HUES48 (cell line): ENCODE results near the gene VSIG10.
"Not testable (repeated sequence)": the region's sequence is repeated elsewhere in the genome, so short reads cannot be mapped to it uniquely, and the experiment has no call there.

ENCODE experiments used
- H3K27ac ChIP-seq: one replicate; pipeline ENCODE4 v1.7.0; 2013; ENCODE audit warnings: low read depth, low read length, inconsistent platforms
- H3K27me3 ChIP-seq: 2 replicates; pipeline ENCODE4 v1.6.1; 2013; ENCODE audit warnings: mild to moderate bottlenecking, low read length; ENCODE audit not compliant: control insufficient read depth, insufficient read depth
- H3K36me3 ChIP-seq: 2 replicates; pipeline ENCODE4 v1.6.1; 2013; ENCODE audit warnings: low read length; ENCODE audit not compliant: control insufficient read depth, insufficient read depth
- H3K4me1 ChIP-seq: 2 replicates; pipeline ENCODE4 v1.6.1; 2013; ENCODE audit warnings: mild to moderate bottlenecking, low read length; ENCODE audit not compliant: control insufficient read depth, insufficient read depth
- H3K4me3 ChIP-seq: 2 replicates; pipeline ENCODE4 v1.5.1; 2013; ENCODE audit warnings: mild to moderate bottlenecking, low read depth, low read length
- H3K9ac ChIP-seq: 2 replicates; pipeline ENCODE4 v1.6.1; 2013; ENCODE audit warnings: mild to moderate bottlenecking, low read depth, low read length, moderate library complexity
- H3K9me3 ChIP-seq: 2 replicates; pipeline ENCODE4 v1.6.1; 2013; ENCODE audit warnings: low read length; ENCODE audit not compliant: control insufficient read depth, insufficient read depth

VSIG10 gene

DNA sequence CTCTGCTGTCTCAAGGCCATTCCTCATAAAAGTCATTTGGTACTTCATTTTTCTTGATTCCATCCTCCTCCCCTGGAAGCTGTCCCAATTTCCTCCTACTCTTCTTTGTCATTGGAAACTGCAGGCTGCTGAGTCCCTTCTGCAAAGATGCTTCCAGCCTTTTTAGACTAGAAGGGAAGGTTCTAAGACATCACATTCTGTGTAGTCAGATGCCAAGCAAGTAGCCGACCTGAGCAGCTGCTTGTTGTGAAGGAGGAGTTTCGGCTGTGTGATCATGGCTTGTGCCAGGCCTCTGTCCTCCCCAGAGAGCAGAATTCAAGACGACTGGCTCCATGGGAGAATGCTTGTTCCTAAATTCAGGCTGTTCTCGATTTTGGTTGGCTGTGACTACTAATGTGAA, 78.6 kb downstream of the VSIG10 start:
- H3K9me3 ChIP-seq: no peaks in the 10 kb centered on the region
- H3K27ac ChIP-seq: no peak overlapping the region
- H3K36me3 ChIP-seq: peaks cover 92% of the 10 kb centered on the region
- no peak overlapping the region for H3K9ac ChIP-seq
- no peaks in the 10 kb centered on the region for H3K4me1 ChIP-seq
- H3K27me3 ChIP-seq: no peaks in the 10 kb centered on the region
- no peak overlapping the region for H3K4me3 ChIP-seq

GRCh38 chr12:118023301-118023860, 80.4 kb downstream of the VSIG10 start:
- H3K9ac ChIP-seq: no peak overlapping the region
- no peaks in the 10 kb centered on the region for H3K27me3 ChIP-seq
- H3K4me3 ChIP-seq: no peak overlapping the region
- H3K4me1 ChIP-seq: no peaks in the 10 kb centered on the region
- no peaks in the 10 kb centered on the region for H3K9me3 ChIP-seq
- peaks cover 91% of the 10 kb centered on the region for H3K36me3 ChIP-seq
- H3K27ac ChIP-seq: no peak overlapping the region

DNA sequence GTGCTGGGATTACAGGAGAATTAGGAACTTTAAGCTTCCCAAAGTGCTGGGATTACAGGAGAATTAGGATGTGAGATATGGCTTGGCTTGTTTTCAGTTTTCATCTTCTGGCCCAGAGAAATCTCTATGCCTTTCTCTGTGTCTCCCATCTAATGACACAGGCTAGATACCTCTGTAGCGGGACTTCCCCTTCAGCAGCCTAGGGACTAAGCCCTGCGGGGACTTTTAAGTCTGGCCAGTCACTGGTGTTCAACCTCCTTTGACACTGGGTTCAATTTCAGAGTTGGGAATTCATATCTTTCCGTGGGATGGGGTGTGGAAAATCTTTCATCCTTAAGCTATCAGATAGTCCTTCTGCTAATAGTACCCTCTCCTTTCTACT, 81.1 kb downstream of the VSIG10 start:
- Histone ChIP-seq H3K9me3 (no peaks in the 10 kb centered on the region), H3K36me3 (peaks cover 91% of the 10 kb centered on the region), H3K27me3 (no peaks in the 10 kb centered on the region), H3K27ac (no peak overlapping the region), H3K4me1 (0 out of 2 replicates have a peak, but pooled peaks cover under 1% of the 10 kb centered on the region), H3K9ac (no peak overlapping the region), H3K4me3 (no peak overlapping the region)

DNA sequence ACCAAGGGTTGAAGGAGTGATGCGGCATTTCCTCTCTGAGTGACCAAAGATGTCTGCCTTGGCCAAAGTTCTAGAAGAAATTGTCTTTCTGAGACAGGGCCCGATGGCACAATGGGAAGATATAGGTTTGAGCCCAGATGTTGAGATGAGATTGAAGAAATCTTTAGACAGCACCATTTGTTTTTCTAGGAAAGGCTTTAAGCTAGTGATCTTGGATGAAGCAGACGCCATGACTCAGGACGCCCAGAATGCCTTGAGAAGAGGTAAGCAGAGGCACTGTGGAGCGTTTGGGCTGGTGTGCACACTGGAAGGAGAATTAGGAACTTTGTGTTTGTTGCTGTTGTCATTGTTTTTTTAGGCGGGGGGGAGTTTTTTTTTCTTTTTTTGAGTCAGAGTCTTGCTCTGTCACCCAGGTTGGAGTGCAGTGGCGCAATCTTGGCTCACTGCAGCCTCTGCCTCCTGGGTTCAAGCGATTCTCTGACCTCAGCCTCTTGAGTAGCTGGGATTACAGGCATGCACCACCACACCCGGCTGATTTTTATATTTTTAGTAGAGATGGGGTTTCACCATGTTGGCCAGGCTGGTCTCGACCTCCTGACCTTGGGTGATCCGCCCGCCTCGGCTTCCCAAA, 81.6 kb downstream of the VSIG10 start:
- not testable (repeated sequence) for H3K27me3 ChIP-seq, H3K9ac ChIP-seq, H3K9me3 ChIP-seq, H3K4me1 ChIP-seq, H3K4me3 ChIP-seq, H3K27ac ChIP-seq
- H3K36me3 ChIP-seq: peaks cover 88% of the 10 kb centered on the region

GRCh38 chr12:118020036-118020435, 83.8 kb downstream of the VSIG10 start:
- Histone ChIP-seq H3K4me1 (peaks cover 10% of the 10 kb centered on the region), H3K9me3 (no peaks in the 10 kb centered on the region), H3K27me3 (no peaks in the 10 kb centered on the region), H3K36me3 (peaks cover 67% of the 10 kb centered on the region), H3K9ac (no peak overlapping the region), H3K27ac (no peak overlapping the region), H3K4me3 (no peak overlapping the region)

DNA sequence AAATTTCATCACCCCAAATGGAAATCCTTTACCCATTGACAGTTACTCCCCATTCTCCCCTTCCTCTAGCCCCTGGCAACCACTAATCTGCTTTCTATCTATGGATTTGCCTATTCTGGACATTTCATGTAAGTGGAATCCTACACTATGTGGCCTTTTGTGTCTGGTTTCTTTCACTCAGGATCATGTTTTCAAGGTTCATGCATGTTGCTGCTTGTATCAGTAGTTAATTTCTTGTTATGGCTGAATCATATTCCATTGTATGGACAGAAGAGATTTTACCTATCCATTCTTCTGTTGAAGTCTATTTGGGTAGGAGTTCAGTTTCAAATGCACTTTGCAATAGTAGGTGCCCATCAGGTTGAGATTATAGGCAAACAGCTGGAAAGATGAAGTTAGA, 85.9 kb downstream of the VSIG10 start:
- H3K27ac ChIP-seq: no peak overlapping the region
- H3K4me1 ChIP-seq: peaks cover 10% of the 10 kb centered on the region
- H3K4me3 ChIP-seq: peak overlapping the region; percentile 86; the same call in 1 of the 2 replicates
- H3K27me3 ChIP-seq: no peaks in the 10 kb centered on the region
- H3K9ac ChIP-seq: no peak overlapping the region
- peaks cover 51% of the 10 kb centered on the region for H3K36me3 ChIP-seq
- no peaks in the 10 kb centered on the region for H3K9me3 ChIP-seq

GRCh38 chr12:118016424-118017264, 87.2 kb downstream of the VSIG10 start, which contains the start of gene RFC5:
TSS of gene RFC5 (plus strand) at chr12:118016703. CDS start at chr12:118016828, 125 bp downstream.
- Histone ChIP-seq H3K27ac (peak within 1 kb of the TSS; percentile 77), H3K36me3 (peaks cover 38% of the 10 kb centered on the region), H3K9me3 (no peaks in the 10 kb centered on the region), H3K4me3 (peak within 1 kb of the TSS; percentile 86), H3K4me1 (peaks cover 10% of the 10 kb centered on the region), H3K27me3 (no peaks in the 10 kb centered on the region), H3K9ac (peak within 1 kb of the TSS; percentile 84)

- Histone ChIP-seq H3K36me3 (peaks cover 31% of the 10 kb centered on the region), H3K27me3 (no peaks in the 10 kb centered on the region), H3K9me3 (no peaks in the 10 kb centered on the region), H3K27ac (no peak overlapping the region), H3K9ac (no peak overlapping the region), H3K4me1 (peaks cover 10% of the 10 kb centered on the region), H3K4me3 (peak overlapping the region; percentile 86)
Observed at GRCh38 chr12:118015944-118016343, 87.9 kb downstream of the VSIG10 start.

- no peak overlapping the region for H3K27ac ChIP-seq
- peaks cover 10% of the 10 kb centered on the region for H3K4me1 ChIP-seq
- no peak overlapping the region for H3K4me3 ChIP-seq
- H3K36me3 ChIP-seq: peaks cover 25% of the 10 kb centered on the region
- no peak overlapping the region for H3K9ac ChIP-seq
- no peaks in the 10 kb centered on the region for H3K27me3 ChIP-seq
- H3K9me3 ChIP-seq: no peaks in the 10 kb centered on the region
Observed at GRCh38 chr12:118015306-118015705, 88.5 kb downstream of the VSIG10 start.
